Measurements from ENCODE around the gene DEPDC5.
A peak's percentile ranks its signal among the peaks of the same experiment; 100 is the strongest.

Gene DEPDC5

GRCh38 chr22:31926969-31927368, 173.2 kb downstream of the DEPDC5 start:
- DNase-seq (ENCODE audit: low spot score): no peak

GRCh38 chr22:31927562-31927961, 173.7 kb downstream of the DEPDC5 start:
- DNase-seq (ENCODE audit: low spot score): no peak

- peak; percentile 30 for DNase-seq (ENCODE audit: low spot score)
Observed at GRCh38 chr22:31929167-31929930, 175.5 kb downstream of the DEPDC5 start.

GRCh38 chr22:31932863-31933262, 179.0 kb downstream of the DEPDC5 start:
- DNase-seq (ENCODE audit: low spot score): no peak

GRCh38 chr22:31933406-31933805, 179.6 kb downstream of the DEPDC5 start:
- no peak for DNase-seq (ENCODE audit: low spot score)

GRCh38 chr22:31933816-31934482, 180.1 kb downstream of the DEPDC5 start:
- no peak for DNase-seq (ENCODE audit: low spot score)

- no peak for DNase-seq (ENCODE audit: low spot score)
Observed at GRCh38 chr22:31935961-31936635, 182.3 kb downstream of the DEPDC5 start.

- no peak for DNase-seq (ENCODE audit: low spot score)
Observed at GRCh38 chr22:31937341-31937740, 183.5 kb downstream of the DEPDC5 start.

GRCh38 chr22:31938296-31938695, 184.5 kb downstream of the DEPDC5 start:
- DNase-seq (ENCODE audit: low spot score): no peak

GRCh38 chr22:31940506-31940905, 186.7 kb downstream of the DEPDC5 start:
- no peak for DNase-seq (ENCODE audit: low spot score)

GRCh38 chr22:31942091-31942490, 188.3 kb downstream of the DEPDC5 start:
- DNase-seq (ENCODE audit: low spot score): no peak

GRCh38 chr22:31943206-31943977, 189.6 kb downstream of the DEPDC5 start:
- no peak for DNase-seq (ENCODE audit: low spot score)

- peak; percentile 99 for DNase-seq (ENCODE audit: low spot score)
Observed at GRCh38 chr22:31943978-31944699, 190.3 kb downstream of the DEPDC5 start, which contains the start of gene YWHAH. YWHAH (plus strand) TSS chr22:31944535; CDS start chr22:31944734, 199 bp downstream.

GRCh38 chr22:31944700-31945442, 191.1 kb downstream of the DEPDC5 start:
- DNase-seq (ENCODE audit: low spot score): peak; percentile 81

GRCh38 chr22:31945443-31945855, 191.6 kb downstream of the DEPDC5 start:
- no peak for DNase-seq (ENCODE audit: low spot score)

GRCh38 chr22:31945971-31946680, 192.3 kb downstream of the DEPDC5 start:
- no peak for DNase-seq (ENCODE audit: low spot score)

GRCh38 chr22:31947296-31947695, 193.5 kb downstream of the DEPDC5 start:
- DNase-seq (ENCODE audit: low spot score): no peak

- DNase-seq (ENCODE audit: low spot score): no peak
Observed at GRCh38 chr22:31948002-31948401, 194.2 kb downstream of the DEPDC5 start.

- peak; percentile 37 for DNase-seq (ENCODE audit: low spot score)
Observed at GRCh38 chr22:31950226-31950625, 196.4 kb downstream of the DEPDC5 start.

Data from GM03348 (cell line).